GM23248 (cell line): ENCODE measurements around the gene HLA-A. TPM values are rescaled to one million over a fixed set of nuclear protein-coding genes. Genes with fewer than 3 reads are reported as not detected.
"Not testable (repeated sequence)": the region's sequence is repeated elsewhere in the genome, so short reads cannot be mapped to it uniquely, and the experiment has no call there.

ENCODE experiments used
- DNase-seq: peaks from one replicate; pipeline ENCODE4 v3.0.0-alpha.2; 2015
- H2AFZ ChIP-seq: fragments of 200-600 bp; sonication (generic); 2 replicates; pipeline ENCODE4 v1.6.1; 2016; ENCODE audit warnings: antibody characterized with exemption
- H3F3A ChIP-seq: fragments of 200-600 bp; sonication (generic); 2 replicates; pipeline ENCODE4 v1.6.1; 2016; ENCODE audit warnings: mild to moderate bottlenecking, antibody characterized with exemption, mixed run types; ENCODE audit not compliant: insufficient read depth
- H3K27ac ChIP-seq: fragments of 200-600 bp; sonication (generic); 2 replicates; pipeline ENCODE4 v1.5.1; 2016; ENCODE audit warnings: mild to moderate bottlenecking
- H3K27me3 ChIP-seq: fragments of 200-600 bp; sonication (generic); replicated peaks from 2 replicates; pipeline ENCODE4 v1.6.1; 2016; ENCODE audit warnings: mild to moderate bottlenecking; ENCODE audit not compliant: insufficient read depth
- H3K36me3 ChIP-seq: fragments of 200-600 bp; sonication (generic); 2 replicates; pipeline ENCODE4 v1.6.1; 2016; ENCODE audit warnings: low read depth, mild to moderate bottlenecking
- H3K4me1 ChIP-seq: fragments of 200-600 bp; sonication (generic); 2 replicates; pipeline ENCODE4 v1.6.1; 2016; ENCODE audit warnings: mild to moderate bottlenecking; ENCODE audit not compliant: insufficient read depth
- H3K4me2 ChIP-seq: fragments of 200-600 bp; sonication (generic); one replicate; pipeline ENCODE4 v1.6.1; 2016; ENCODE audit warnings: mild to moderate bottlenecking; ENCODE audit not compliant: unreplicated experiment
- H3K4me3 ChIP-seq: fragments of 200-600 bp; sonication (generic); 2 replicates; pipeline ENCODE4 v1.5.1; 2016; ENCODE audit warnings: mild to moderate bottlenecking
- H3K79me2 ChIP-seq: fragments of 200-600 bp; sonication (generic); 2 replicates; pipeline ENCODE4 v1.6.1; 2016; ENCODE audit warnings: mild to moderate bottlenecking; ENCODE audit not compliant: insufficient read depth
- H3K9ac ChIP-seq: fragments of 200-600 bp; sonication (generic); 2 replicates; pipeline ENCODE4 v1.6.1; 2016; ENCODE audit warnings: mild to moderate bottlenecking
- H3K9me2 ChIP-seq: fragments of 200-600 bp; sonication (generic); 2 replicates; pipeline ENCODE4 v1.6.1; 2016; ENCODE audit warnings: mixed run types, mild to moderate bottlenecking, moderate library complexity; ENCODE audit not compliant: insufficient read depth
- H3K9me3 ChIP-seq: fragments of 200-600 bp; sonication (generic); one replicate; pipeline ENCODE4 v1.6.1; 2017; ENCODE audit warnings: low read depth
- H4K20me1 ChIP-seq: fragments of 200-600 bp; sonication (generic); 2 replicates; pipeline ENCODE4 v1.6.0; 2016; ENCODE audit not compliant: insufficient read depth
- EZH2 ChIP-seq: fragments of 200-600 bp; sonication (generic); IDR thresholded peaks from 2 replicates; pipeline ENCODE4 v1.6.1; 2018; ENCODE audit warnings: antibody characterized with exemption, mild to moderate bottlenecking; ENCODE audit not compliant: insufficient read depth, poor library complexity, severe bottlenecking
- EZH2phosphoT487 ChIP-seq: fragments of 200-600 bp; sonication (generic); IDR thresholded peaks from 2 replicates; pipeline ENCODE4 v1.6.1; 2018; ENCODE audit warnings: antibody characterized with exemption, moderate library complexity, mild to moderate bottlenecking, low read depth; ENCODE audit not compliant: insufficient read depth
- WGBS, 2 experiments: methylation state at CpG; one replicate each; pipeline ENCODE4 v1.1.6; 2015 to 2017; ENCODE audit warnings: low lambda C conversion rate in 2 of 2, low coverage in 1 of 2; ENCODE audit errors: missing lambda C conversion rate in 2 of 2; 5-methylcytosine and 5-hydroxymethylcytosine counted together
- in situ Hi-C: fragments of 300-500 bp; cut with MboI; formaldehyde crosslinking; loops from 2 replicates; pipeline ENCODE4 v1.15.0; 2020
- polyA plus RNA-seq: library from polyadenylated mRNA; unstranded; fragments of >200 nt; fragmentation: Nextera tagmentation; extraction: Ambion mirVana; gene quantifications from 2 replicates; pipeline ENCODE4 v1.2.1, GENCODE V29; 2016
- total RNA-seq: library from RNA; depleted of rRNA; stranded (reverse); fragments of >200 nt; shearing (Covaris generic); gene quantifications from 2 replicates; pipeline ENCODE4 v1.2.3, GENCODE V29; 2014

The HLA-A gene
- total and polyA plus RNA-seq, 2 experiments from 2014 or later = 508 to 634 TPM

- DNase-seq = peak; percentile 92
- 1% methylated on average over 45 to 59 of the region's 66 CpGs for WGBS, 2 experiments
- Histone ChIP-seq H3K4me2 (peak overlapping the region; percentile 53), H3K4me1 (no peaks in the 10 kb centered on the region), H3K9me2 (no peaks in the 10 kb centered on the region), H3K27ac (peak overlapping the region; percentile 83), H4K20me1 (no peaks in the 10 kb centered on the region), H3K36me3 (no peaks in the 10 kb centered on the region), H3K27me3 (no peaks in the 10 kb centered on the region), H3K9ac (peak overlapping the region; percentile 86), H3K79me2 (no peaks in the 10 kb centered on the region), H3F3A (no peaks in the 10 kb centered on the region; the same call in 1 of the 2 replicates), H2AFZ (peak overlapping the region; percentile 95), H3K9me3 (no peaks in the 10 kb centered on the region), H3K4me3 (peak overlapping the region; percentile 75)
- TF ChIP-seq EZH2 (no peak), EZH2phosphoT487 (no peak)
- in situ Hi-C loops = no loop called here
Observed at GRCh38 chr6:29976588-29977424, 34.5 kb downstream of the HLA-A start.

DNA sequence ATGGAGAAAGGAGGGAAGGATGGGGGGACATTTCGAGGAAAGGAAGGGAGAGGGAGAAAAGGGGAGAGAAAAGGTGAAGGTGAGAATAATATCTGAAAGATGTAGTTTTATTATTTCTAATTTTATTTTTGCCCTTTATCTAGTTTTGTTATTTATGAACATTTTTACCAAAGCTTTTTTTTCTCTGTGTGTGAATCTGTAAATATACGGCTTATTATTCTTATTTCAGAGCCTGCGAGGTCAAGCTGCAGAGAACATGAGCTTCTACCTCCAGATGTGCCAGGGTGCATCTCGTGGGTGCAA, 35.0 kb downstream of the HLA-A start:
- Histone ChIP-seq H3K79me2 (no peaks in the 10 kb centered on the region), H3K36me3 (no peaks in the 10 kb centered on the region), H3K9me3 (no peaks in the 10 kb centered on the region), H3K27me3 (no peaks in the 10 kb centered on the region), H2AFZ (peak overlapping the region; percentile 95), H3K4me3 (peak overlapping the region; percentile 75), H3K27ac (peak overlapping the region; percentile 83), H3K4me2 (peak overlapping the region; percentile 51), H3K4me1 (no peaks in the 10 kb centered on the region), H3K9ac (peak overlapping the region; percentile 86), H3K9me2 (no peaks in the 10 kb centered on the region), H4K20me1 (no peaks in the 10 kb centered on the region), H3F3A (no peaks in the 10 kb centered on the region; the same call in 1 of the 2 replicates)
- in situ Hi-C loops = no loop called here
- no peak for DNase-seq
- TF ChIP-seq EZH2phosphoT487 (no peak), EZH2 (no peak)
- WGBS, 2 experiments = 61 to 76% methylated on average over 4 of the region's 4 CpGs

GRCh38 chr6:29980013-29980412, 37.7 kb downstream of the HLA-A start:
- H3K4me2 ChIP-seq, H2AFZ ChIP-seq, H3K27ac ChIP-seq, H3K9me3 ChIP-seq, H3F3A ChIP-seq, H3K9me2 ChIP-seq, H4K20me1 ChIP-seq, H3K36me3 ChIP-seq, DNase-seq, H3K79me2 ChIP-seq, H3K4me3 ChIP-seq, in situ Hi-C loops, H3K27me3 ChIP-seq, H3K9ac ChIP-seq, H3K4me1 ChIP-seq: not testable (repeated sequence)
- WGBS, 2 experiments = 48% methylated on average over 2 of the region's 4 CpGs; no CpG with 5 or more reads in 1 of the 2 experiments

GRCh38 chr6:29980511-29980910, 38.2 kb downstream of the HLA-A start:
- Histone ChIP-seq H3K4me2 (no peak overlapping the region), H2AFZ (no peak overlapping the region), H3K27me3 (no peaks in the 10 kb centered on the region), H3K4me3 (no peak overlapping the region), H3K9me2 (no peaks in the 10 kb centered on the region), H3K36me3 (no peaks in the 10 kb centered on the region), H3K79me2 (no peaks in the 10 kb centered on the region), H3K9me3 (no peaks in the 10 kb centered on the region), H3K9ac (no peak overlapping the region), H3K4me1 (no peaks in the 10 kb centered on the region), H3F3A (no peaks in the 10 kb centered on the region; the same call in 1 of the 2 replicates), H4K20me1 (no peaks in the 10 kb centered on the region), H3K27ac (no peak overlapping the region)
- DNase-seq = no peak
- in situ Hi-C loops = no loop called here
- TF ChIP-seq EZH2 (no peak), EZH2phosphoT487 (no peak)
- WGBS, 2 experiments = 95 to 96% methylated on average over 10 of the region's 10 CpGs
